ENCODE data around the gene RAB7A.
"Not testable (repeated sequence)": the region's sequence is repeated elsewhere in the genome, so short reads cannot be mapped to it uniquely, and the experiment has no call there.

The RAB7A gene

GRCh38 chr3:128760881-128761280 lies 34.9 kb downstream of the RAB7A start:
- DNase-seq: no peak

- no peak for DNase-seq
These were observed 35.4 kb downstream of the RAB7A start for GRCh38 chr3:128761392-128761791.

- DNase-seq: no peak
These were observed 38.0 kb downstream of the RAB7A start for GRCh38 chr3:128763967-128764366.

DNA sequence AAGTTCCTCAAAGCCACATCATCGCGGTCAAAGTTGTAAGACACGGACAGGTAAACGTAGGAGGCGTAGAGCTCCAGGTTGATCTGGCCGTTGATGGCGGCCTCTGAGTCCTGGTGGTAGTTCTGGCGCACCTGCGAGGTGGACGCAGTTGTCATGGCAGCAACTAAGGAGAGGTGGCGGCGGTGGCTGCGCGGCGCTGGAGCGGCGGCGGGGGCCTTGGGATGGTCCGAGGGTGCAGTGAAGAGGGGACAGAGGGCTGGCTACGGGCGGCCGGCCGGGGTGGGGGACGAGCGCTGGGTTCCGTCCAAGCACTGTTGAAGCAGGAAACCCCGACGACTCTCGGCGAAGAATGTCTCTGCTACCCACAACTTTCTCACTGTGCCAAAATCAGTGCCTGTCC lies 38.9 kb downstream of the RAB7A start:
- no peak for DNase-seq

- no peak for DNase-seq
These were observed 41.2 kb downstream of the RAB7A start for GRCh38 chr3:128767094-128767750.

GRCh38 chr3:128768471-128768870 lies 42.5 kb downstream of the RAB7A start:
- DNase-seq: no peak

GRCh38 chr3:128770387-128770786 lies 44.4 kb downstream of the RAB7A start:
- DNase-seq: no peak

DNA sequence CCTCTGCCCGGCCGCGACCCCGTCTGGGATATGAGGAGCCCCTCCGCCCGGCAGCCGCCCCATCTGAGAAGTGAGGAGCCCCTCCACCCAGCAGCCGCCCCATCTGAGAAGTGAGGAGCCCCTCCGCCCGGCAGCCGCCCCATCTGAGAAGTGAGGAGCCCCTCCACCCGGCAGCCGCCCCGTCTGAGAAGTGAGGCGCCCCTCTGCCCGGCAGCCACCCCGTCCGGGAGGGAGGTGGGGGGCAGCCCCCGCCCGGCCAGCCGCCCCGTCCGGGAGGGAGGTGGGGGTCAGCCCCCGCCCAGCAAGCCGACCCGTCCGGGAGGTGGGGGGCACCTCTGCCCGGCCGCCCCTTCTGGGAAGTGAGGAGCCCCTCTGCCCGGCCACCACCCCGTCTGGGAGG lies 47.2 kb downstream of the RAB7A start:
- DNase-seq: not testable (repeated sequence)

GRCh38 chr3:128773592-128773991 lies 47.6 kb downstream of the RAB7A start:
- DNase-seq: not testable (repeated sequence)

- no peak for DNase-seq
These were observed 49.3 kb downstream of the RAB7A start for GRCh38 chr3:128775241-128775640.

DNA sequence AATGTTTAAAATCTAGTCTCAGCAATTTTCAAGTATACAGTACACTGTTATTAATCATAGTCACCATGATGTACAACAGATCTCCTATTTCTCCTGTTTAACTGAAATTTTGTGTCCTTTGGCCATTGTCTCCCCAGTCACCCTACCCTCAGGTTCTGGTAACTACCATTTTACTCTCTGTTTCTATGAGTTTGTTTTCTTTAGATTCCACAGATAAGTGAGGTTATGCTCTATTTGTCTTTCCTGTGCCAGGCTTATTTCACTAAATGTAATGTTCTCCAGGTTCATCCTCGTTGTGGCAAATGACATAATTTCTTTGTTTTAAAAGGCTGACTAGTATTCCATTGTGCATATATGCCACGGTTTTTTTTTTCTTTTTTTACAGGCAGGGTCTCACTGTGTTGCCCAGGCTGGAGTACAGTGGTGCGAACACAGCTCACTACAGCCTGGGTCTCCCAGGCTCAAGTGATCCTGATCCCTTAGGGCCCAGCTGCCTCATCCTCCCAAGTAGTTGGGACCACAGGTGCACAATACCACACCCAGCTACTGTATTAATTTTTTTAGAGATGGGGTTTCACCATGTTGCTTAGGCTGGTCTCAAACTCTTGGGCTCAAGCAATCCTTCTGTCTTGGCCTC lies 50.0 kb downstream of the RAB7A start:
- DNase-seq: no peak

GRCh38 chr3:128780101-128780837 lies 54.3 kb downstream of the RAB7A start:
- no peak for DNase-seq

- no peak for DNase-seq
These were observed 55.2 kb downstream of the RAB7A start for GRCh38 chr3:128781164-128781563.

DNA sequence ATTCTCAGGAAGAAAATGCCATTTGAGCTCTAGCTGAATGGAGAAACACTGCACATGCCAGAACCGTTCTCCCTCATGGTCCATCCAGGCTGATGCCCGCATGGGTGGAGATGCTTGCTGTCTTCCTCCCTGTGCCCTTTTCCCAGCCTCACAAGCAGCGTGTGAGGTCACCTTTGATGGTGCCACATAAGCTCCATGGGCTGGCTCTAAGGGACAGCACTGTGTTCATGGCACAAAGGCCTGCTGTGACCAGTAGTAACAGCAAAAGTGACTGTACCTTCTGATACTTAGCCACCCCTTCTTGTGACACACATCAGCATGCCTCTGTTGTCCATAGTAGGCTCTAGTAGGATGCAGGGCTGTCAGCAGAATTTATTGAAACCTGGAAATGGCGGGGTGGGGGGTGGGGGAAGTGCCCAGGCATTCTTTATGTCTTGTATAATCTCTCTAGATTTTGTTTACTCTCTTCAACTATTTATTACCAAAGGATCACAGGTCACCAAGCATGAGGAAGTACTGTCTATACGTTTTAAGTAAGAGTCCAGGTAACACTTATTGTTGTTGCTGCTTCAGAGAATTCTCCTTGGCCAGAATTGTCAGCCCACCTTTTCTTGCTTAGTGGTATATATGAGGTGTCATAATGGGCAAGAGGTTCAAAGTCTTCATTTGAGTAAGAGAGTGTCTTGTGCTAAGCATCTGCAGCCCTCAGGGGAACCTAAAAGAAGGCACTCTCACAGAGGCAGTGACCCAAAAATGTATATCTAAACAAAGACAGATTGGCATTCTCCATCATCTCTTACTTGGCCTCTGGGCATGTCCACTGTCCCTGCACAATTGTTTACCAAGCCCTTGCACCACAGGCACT lies 56.5 kb downstream of the RAB7A start:
- no peak for DNase-seq

DNA sequence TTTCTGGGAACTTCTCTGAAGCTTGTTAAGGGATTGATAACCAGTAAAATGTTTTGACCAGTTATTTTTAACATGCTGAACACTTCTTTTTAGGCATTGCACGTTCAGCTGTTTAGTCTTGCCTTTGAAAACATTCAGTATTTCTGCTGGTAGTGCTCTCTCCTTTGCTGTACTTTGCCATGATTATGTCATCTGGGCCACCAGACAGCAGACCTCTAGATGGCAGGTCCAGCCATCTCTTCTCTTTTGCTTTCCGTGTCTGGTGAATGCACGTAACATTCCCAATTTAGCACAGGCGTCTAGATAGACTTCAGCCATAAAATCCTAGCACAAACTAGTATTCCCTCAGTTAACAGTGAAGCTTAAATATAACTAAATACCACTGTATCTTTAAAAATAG lies 57.8 kb downstream of the RAB7A start:
- DNase-seq: no peak

DNA sequence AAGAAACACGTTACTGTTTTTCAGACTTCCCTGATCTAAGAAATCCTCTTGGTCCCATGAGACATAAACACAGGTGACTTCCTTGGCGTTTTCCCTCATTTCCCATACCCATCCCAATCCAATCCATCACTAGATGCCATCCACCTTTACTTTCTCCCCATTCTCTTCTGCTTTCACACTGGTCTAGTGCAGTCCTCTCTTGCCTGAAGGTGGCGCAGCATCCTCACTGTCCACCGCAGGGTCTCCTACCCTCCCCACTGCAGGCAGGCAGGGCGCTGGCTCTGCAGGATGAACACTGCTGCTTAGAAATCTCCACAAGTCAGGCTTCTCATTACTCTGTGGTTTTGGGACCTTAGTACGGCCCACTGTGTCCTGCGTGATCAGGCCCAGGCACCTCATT lies 58.2 kb downstream of the RAB7A start:
- DNase-seq: no peak

DNA sequence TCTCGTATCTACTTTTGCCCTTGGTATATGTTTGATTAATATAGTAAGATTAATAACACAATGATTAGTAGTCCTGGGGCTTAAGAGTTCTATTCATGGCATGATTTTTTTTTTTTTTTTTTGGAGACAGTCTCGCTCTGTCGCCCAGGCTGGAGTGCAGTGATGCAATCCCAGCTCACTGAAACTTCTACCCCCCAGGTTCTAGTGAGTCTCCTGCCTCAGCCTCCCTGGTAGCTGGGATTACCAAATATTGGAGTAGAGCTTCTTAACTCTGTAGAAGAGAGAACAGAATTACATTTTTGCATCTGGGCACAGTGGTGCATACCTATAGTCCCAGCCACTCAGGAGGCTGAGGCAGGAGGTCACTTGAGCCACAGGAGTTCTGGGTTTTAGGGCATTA lies 58.9 kb downstream of the RAB7A start:
- no peak for DNase-seq

- no peak for DNase-seq
These were observed 60.5 kb downstream of the RAB7A start for GRCh38 chr3:128786434-128787020.

DNA sequence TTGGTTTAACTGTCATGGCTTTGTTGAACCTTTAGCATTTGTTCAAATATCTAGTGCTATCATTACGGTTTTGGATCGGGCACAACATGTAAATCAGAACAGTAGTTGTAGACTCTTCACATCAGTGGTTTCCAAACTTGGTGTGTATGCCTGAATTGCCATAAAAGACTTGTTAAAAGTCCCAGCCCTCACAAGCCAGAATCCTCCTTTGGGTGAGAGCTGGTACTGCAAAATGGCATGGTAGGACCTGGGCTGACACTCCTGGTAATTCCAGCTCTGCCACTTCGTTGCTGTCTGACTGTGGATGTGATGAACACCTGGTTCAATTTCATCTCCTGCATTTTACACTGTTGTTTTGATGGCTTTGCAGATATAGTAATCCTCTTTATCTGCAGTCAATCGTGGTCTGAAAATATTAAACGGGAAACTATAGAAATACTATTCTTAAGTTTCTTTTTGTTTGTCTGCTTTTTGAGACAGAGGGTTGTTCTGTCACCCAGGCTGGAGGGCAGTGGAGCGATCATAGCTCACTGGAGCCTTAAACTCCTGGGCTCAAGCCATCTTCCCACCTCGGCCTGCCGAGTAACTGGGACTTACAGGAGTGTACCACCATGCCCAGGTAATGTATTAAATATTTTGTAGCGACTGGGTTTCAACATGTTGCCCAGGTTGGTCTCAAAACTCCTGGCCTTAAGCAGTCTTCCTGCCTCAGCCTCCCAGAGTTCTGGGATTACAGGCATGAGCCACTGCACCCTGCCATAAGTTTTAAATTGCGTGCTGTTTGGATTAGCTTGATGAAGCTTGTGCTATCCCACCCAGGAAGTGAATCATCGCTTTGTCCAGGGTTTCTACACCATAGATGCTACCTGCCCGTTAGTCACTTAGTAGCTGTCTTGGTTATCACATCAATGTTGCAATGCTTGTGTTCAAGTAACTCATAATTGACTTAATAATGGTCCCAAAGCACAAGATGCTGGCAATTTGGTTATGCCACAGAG lies 61.6 kb downstream of the RAB7A start:
- DNase-seq: no peak

- DNase-seq: no peak
These were observed 62.4 kb downstream of the RAB7A start for GRCh38 chr3:128788268-128788869.

All from NCI-H1092 treated with DMSO at 0.1 percent for 48 hours (cell line).